ENCODE results near the gene SMCO2.

Gene SMCO2

DNA sequence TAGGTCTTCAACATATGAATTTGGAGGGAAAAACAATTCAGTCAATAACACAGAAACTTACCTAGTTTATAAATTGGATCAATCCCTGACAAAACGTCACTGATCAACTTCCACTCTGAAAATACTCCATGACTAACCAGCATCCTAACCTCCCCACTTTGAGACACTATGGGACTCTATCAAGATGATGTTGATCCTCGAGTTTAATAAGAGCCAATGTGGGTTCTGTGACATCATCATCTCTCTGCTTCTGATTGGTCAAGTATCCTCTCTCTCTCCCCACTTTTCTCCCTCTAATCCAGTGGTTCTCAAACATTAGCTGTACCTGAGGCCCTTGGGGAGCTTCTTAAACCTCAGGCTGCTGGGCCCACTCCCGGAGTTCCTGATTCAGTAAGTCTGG lies at the start of gene SMCO2:
Gene SMCO2 (plus strand): TSS at position 301 of the 400 bp plus-strand sequence. CDS start 23,896 bp downstream, outside the sequence.
- DNase-seq (ENCODE audit: low read depth) = no peak

DNA sequence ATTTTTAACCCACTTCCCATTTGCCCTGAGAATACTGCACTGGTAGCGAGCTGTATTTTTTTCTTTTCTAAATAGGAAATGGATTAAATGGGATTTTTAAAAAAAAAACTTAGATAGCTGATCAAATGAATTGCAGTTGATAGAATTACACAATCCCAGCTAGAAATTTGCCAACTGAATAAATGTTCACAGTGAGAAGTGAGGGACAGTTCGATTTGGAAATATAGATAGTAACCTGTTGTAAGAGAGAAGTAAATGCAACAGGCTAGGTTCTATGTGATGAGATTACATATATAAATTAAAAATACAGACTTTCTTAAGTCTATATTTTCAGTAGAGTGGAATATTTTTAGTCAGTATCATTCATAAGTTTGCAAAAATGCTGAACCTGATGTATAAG lies 48.1 kb upstream of the SMCO2 start:
- DNase-seq (ENCODE audit: low read depth) = no peak

- DNase-seq (ENCODE audit: low read depth) = no peak
Observed at GRCh38 chr12:27399074-27399473, 47.5 kb upstream of the SMCO2 start.

- no peak for DNase-seq (ENCODE audit: low read depth)
Observed at GRCh38 chr12:27400856-27401354, 45.6 kb upstream of the SMCO2 start.

GRCh38 chr12:27412047-27412446 lies 34.5 kb upstream of the SMCO2 start:
- no peak for DNase-seq (ENCODE audit: low read depth)

- DNase-seq (ENCODE audit: low read depth) = no peak
Observed at GRCh38 chr12:27422697-27423096, 23.8 kb upstream of the SMCO2 start.

DNA sequence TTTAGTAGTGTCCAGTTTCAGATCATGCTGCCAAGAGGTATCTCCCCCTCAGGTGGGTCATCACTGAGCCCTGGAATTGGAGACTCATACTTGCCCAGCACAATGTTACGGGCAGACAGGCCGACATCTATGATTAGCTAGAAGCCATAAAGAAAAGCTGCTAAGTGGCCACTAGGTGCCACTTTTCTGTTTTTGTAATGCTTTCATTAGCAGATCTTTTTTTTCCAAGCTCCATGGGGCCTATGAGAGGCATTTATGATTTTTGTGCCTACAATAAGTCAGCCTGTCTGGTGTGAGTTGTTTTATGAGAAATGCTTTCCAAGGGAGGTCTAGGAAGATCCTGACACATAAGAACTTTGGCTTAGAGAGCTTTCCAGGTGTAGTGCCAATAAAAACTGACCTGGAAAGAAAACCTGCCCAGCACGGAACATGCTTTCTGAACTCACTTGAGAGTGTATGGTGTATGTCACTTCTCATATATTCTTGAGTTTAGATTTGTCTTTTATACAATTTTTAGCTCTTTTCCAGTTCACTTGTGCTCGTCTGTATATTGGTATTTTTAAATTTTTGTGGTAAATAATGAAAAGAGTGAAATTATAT lies 21.8 kb upstream of the SMCO2 start:
- peak; percentile 22 for DNase-seq (ENCODE audit: low read depth)

DNA sequence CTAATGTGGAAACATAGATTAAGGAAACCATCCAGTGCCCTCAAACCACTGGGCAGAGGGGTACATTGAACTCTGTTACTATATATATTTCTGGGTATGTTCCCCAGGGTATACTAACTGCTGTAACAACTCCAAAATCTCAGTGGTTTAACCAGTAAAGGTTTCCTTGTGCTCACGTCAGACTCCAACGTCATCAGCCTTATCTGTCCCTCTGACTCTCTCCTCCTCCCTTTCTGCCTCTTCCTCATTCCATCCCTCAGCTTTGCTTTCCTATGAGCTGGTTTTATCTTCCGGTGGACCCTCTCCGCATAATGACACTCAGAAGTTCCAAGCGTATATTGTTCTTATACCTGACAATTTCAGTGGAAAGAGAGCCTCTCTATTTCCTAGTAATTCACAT lies 21.2 kb upstream of the SMCO2 start:
- DNase-seq (ENCODE audit: low read depth) = no peak

DNA sequence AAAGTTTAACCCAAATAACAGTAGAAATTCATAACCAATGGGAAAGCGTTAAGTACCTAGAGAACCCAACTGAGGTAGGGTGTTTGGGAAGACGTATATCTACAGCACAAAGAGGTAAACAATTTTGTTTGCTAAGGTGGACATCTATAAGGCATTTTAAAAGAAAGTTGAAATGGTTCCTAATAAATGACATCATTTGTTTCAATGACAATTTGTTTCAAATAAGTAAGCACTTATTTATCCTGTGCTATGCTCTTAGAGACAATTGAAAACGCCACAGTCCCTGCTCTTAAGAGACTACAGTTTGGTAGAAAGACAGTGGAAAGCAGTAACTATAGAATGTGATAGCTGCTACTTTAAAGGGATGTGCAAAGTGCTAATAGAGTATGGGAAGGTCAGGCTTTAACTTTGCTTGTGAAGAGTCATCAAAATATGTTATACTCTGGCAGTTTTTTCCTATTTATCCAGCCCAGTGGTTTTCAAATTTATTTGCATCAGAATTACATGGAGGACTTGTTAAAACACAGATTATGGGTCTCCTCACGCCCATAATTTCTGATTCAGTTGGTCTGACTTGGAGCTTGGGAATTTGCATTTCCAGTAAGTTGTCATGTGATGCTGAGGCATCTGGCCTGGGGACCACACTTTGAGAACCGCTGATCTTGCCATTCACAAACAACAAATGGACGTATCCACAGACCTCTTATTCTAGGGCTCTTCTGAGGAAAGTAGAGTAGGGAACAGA lies 19.6 kb upstream of the SMCO2 start:
- DNase-seq (ENCODE audit: low read depth) = no peak

DNA sequence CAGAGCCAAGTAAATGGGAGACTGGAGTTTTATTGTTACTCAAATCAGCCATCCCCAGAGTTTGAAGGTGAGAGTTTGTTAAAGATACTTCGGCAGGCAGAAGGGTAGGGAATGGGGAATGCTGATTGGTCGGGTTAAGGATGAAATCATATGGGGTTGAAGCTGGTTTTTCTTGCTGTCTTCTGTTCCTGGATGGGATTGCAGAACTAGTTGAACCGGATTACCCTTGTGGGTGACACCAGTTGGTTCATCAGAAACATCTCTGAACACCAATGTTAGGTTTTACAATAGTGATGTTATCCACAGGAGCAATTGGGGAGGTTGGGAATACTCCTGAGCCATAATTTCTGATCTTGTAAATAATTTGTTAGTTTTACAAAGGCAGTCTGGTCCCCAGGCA lies 18.7 kb upstream of the SMCO2 start:
- DNase-seq (ENCODE audit: low read depth) = no peak

GRCh38 chr12:27428466-27428865 lies 18.1 kb upstream of the SMCO2 start:
- DNase-seq (ENCODE audit: low read depth) = no peak

GRCh38 chr12:27429606-27430005 lies 16.9 kb upstream of the SMCO2 start:
- no peak for DNase-seq (ENCODE audit: low read depth)

DNA sequence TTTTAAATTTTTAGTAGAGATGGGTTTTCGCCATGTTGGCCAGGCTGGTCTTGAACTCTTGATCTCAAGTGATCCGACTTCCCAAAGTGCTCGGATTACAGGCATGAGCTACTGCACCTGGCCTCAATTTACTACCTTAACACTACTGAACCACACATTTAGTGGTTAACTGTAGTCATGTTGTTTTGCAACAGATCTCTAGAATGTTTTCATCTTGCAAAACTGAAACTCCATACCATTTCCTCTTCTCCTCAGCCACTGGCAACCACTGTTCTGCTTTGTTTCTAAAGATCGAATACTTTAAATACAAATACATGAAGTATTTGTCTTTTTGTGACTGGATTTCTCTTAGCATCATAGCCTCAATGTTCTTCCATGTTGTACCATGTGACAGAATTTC lies 15.4 kb upstream of the SMCO2 start:
- DNase-seq (ENCODE audit: low read depth) = no peak

GRCh38 chr12:27434673-27435565 lies 11.6 kb upstream of the SMCO2 start:
- DNase-seq (ENCODE audit: low read depth) = no peak

- no peak for DNase-seq (ENCODE audit: low read depth)
Observed at GRCh38 chr12:27436029-27436428, 10.5 kb upstream of the SMCO2 start.

- no peak for DNase-seq (ENCODE audit: low read depth)
Observed at GRCh38 chr12:27436768-27437167, 9.8 kb upstream of the SMCO2 start.

- DNase-seq (ENCODE audit: low read depth) = no peak
Observed at GRCh38 chr12:27437839-27438238, 8.7 kb upstream of the SMCO2 start.

- DNase-seq (ENCODE audit: low read depth) = no peak
Observed at GRCh38 chr12:27447761-27448160, 1.2 kb downstream of the SMCO2 start.

DNA sequence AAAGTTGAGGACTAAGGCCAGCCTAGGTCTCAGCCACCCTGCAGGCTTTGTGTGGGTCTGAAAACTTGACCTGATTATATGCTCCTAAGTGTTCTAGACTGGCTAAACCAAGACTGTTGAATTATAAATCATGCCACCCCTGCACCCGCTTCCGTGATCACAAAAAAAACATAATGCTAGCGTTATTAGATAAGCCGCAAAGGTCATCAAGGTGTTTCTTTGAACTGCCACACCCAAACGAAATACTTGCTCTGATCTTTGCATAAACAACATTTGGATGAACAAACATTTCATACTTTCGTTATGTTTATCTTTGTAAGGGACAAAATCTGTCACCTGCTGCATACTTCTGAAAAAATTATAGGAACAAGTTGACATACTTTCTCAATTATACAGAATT lies 2.5 kb downstream of the SMCO2 start:
- DNase-seq (ENCODE audit: low read depth) = no peak

GRCh38 chr12:27449893-27450534 lies 3.5 kb downstream of the SMCO2 start:
- no peak for DNase-seq (ENCODE audit: low read depth)

DNA sequence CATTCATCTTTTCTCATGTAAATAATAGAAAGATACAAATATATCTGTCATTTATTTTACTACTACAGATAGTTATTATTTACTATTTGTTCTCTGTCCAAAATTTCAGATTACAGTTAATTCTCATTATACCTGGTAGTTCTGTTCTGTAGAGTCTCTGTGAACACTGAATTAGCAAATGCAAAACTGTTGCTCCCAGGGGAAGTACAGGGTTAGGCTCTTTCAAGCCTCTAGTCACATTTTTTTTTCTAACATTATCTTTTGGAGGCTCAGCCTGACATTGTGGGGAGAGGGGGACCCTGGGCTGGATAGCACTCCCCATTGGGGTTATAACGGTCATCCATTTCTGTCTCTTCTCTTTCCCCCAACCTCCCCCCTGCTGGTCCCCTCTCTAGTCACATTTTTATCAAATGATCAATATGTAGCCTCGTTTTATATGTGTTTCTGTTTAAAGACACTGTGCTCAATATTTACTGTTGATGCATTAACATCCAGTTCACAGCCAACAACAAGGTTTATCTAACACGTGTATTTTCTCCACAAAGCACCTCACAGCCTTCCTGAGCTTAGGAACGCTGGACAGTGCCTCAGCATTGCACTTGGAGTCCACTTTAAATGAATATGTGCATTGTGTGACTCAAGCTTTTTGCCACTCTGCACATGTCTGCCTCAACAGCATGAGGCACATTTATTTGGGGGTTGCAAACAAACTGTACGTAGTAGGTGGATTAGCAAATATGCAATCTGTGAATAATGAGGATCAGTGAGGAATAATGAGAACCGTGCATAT lies 4.7 kb downstream of the SMCO2 start:
- DNase-seq (ENCODE audit: low read depth) = no peak
